ENCODE data around the gene PLA2G2F. TPM values are rescaled to one million over a fixed set of nuclear protein-coding genes. Genes with fewer than 3 reads are reported as not detected.

PLA2G2F gene
- total and polyA plus RNA-seq, 9 of the 15 experiments (the other 6 are each of a cell fraction or from before 2014, with no cell fraction given), result not detected

DNA sequence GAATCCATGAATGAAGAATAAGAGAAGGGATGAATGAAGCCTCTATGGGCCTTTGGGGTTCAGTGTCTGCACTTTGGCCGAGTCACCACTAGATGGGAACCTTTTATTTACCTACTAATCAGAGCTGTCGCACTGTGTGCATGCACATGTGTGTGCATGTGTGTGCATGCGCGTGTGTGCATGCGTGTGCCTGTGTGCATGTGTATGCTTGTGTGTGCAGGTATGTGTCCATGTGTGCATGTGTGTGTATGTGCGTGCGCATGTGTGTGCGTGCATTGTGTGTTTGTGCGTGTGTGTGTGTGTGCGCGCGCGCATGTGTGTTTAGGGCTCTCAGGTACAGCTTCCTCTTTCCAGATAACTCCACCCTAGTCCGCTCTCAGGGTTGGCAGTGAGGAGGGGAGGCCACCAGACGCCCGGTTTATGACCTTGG is 26.4 kb downstream of the PLA2G2F start (continued):
- TF ChIP-seq ZNF12 (CRISPR knock-in tag; IDR thresholded peaks at IDR 0.05) (no peak), ZBTB8A (IDR thresholded peaks at IDR 0.05; ENCODE audit: partially characterized antibody) (no peak), MYBL2 (IDR thresholded peaks at IDR 0.05; ENCODE audit: low read depth) (no peak), MYBL2 (CRISPR knock-in tag; IDR thresholded peaks at IDR 0.05; ENCODE audit: borderline replicate concordance) (no peak), ARID2 (IDR thresholded peaks at IDR 0.05) (peak; percentile 98), TARDBP (IDR thresholded peaks at IDR 0.05) (no peak), JUNB (CRISPR knock-in tag; conservative IDR thresholded peaks at IDR 0.05) (no peak), NR4A1 (CRISPR knock-in tag; IDR thresholded peaks at IDR 0.05) (no peak), NR4A1 (tag; IDR thresholded peaks at IDR 0.05) (no peak), HNRNPLL (IDR thresholded peaks at IDR 0.05; ENCODE audit: low read depth, low read length, poor library complexity, severe bottlenecking) (no peak), ETV5 (CRISPR knock-in tag; IDR thresholded peaks at IDR 0.05; ENCODE audit: low read depth) (peak; percentile 40; the same call in 1 of the 2 replicates), ZKSCAN1 (IDR thresholded peaks at IDR 0.05; ENCODE audit: low read depth, low read length) (0 out of 2 replicates have a peak, but pooled peaks have one; percentile 54), ZNF274 (IDR thresholded peaks at IDR 0.05; ENCODE audit: borderline replicate concordance, low read depth, low read length) (no peak), RBM15 (IDR thresholded peaks at IDR 0.05; ENCODE audit: insufficient read depth, low read length) (no peak), ZFPM2 (CRISPR knock-in tag; IDR thresholded peaks at IDR 0.05) (no peak), RCOR1 (IDR thresholded peaks at IDR 0.05; ENCODE audit: borderline replicate concordance in 1 of 2, low read depth in 2 of 2, low read length in 2 of 2) (no peak), ZZZ3 (IDR thresholded peaks at IDR 0.05) (no peak; the same call in 1 of the 2 replicates), EZH2 (IDR thresholded peaks at IDR 0.05; ENCODE audit: borderline replicate concordance, low read depth, low read length) (no peak), CREBBP (IDR thresholded peaks at IDR 0.05; ENCODE audit: low read depth, low read length) (no peak)
- TF ChIP-seq, protein P1, sequence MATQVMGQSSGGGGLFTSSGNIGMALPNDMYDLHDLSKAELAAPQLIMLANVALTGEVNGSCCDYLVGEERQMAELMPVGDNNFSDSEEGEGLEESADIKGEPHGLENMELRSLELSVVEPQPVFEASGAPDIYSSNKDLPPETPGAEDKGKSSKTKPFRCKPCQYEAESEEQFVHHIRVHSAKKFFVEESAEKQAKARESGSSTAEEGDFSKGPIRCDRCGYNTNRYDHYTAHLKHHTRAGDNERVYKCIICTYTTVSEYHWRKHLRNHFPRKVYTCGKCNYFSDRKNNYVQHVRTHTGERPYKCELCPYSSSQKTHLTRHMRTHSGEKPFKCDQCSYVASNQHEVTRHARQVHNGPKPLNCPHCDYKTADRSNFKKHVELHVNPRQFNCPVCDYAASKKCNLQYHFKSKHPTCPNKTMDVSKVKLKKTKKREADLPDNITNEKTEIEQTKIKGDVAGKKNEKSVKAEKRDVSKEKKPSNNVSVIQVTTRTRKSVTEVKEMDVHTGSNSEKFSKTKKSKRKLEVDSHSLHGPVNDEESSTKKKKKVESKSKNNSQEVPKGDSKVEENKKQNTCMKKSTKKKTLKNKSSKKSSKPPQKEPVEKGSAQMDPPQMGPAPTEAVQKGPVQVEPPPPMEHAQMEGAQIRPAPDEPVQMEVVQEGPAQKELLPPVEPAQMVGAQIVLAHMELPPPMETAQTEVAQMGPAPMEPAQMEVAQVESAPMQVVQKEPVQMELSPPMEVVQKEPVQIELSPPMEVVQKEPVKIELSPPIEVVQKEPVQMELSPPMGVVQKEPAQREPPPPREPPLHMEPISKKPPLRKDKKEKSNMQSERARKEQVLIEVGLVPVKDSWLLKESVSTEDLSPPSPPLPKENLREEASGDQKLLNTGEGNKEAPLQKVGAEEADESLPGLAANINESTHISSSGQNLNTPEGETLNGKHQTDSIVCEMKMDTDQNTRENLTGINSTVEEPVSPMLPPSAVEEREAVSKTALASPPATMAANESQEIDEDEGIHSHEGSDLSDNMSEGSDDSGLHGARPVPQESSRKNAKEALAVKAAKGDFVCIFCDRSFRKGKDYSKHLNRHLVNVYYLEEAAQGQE (IDR thresholded peaks at IDR 0.05; ENCODE audit: borderline replicate concordance), result peak; percentile 70
- TF ChIP-seq, protein P1 (CRISPR knock-in tag; IDR thresholded peaks at IDR 0.05; ENCODE audit: low read depth), result no peak

Measured in K562 (cell line).